Heart right ventricle (tissue), 16 donors: ENCODE results near the gene SRSF3. TPM values are rescaled to one million over a fixed set of nuclear protein-coding genes. Genes with fewer than 3 reads are reported as not detected.
"Not testable (repeated sequence)": the region's sequence is repeated elsewhere in the genome, so short reads cannot be mapped to it uniquely, and the experiment has no call there.

ENCODE experiments used
- ATAC-seq, 8 donors: fragments of 200-7000 bp; cut with Tn5 transposase; one replicate each; pipeline ENCODE4 v1.9.1; 2020; ENCODE audit warnings: mild to moderate bottlenecking in 8 of 8, moderate library complexity in 8 of 8, moderate number of reproducible peaks in 1 of 8
- DNase-seq, 2 donors: peaks; one replicate each; pipeline ENCODE4 v3.0.0-alpha.2; 2020
- H3K27ac ChIP-seq, 10 donors: fragments of 200-600 bp; sonication (generic) in 2 of 10; one replicate each; pipeline versions ENCODE4 v1.5.0 to v1.8.0; 2020 to 2022; ENCODE audit warnings: mild to moderate bottlenecking in 3 of 10
- H3K27me3 ChIP-seq, 7 donors: fragments of 200-600 bp; one replicate each; pipeline ENCODE4 v1.8.0; 2021 to 2022; ENCODE audit warnings: mild to moderate bottlenecking in 2 of 7
- H3K36me3 ChIP-seq, 9 donors: fragments of 200-600 bp; sonication (generic) in 1 of 9; one replicate each; pipeline versions ENCODE4 v1.5.0 to v1.8.0; 2020 to 2022; ENCODE audit warnings: mild to moderate bottlenecking in 2 of 9
- H3K4me1 ChIP-seq, 9 donors: fragments of 200-600 bp; sonication (generic) in 1 of 9; one replicate each; pipeline versions ENCODE4 v1.5.0 to v1.8.0; 2020 to 2022; ENCODE audit warnings: mild to moderate bottlenecking in 4 of 9
- H3K4me3 ChIP-seq, 10 donors: fragments of 200-600 bp; sonication (generic) in 2 of 10; one replicate each; pipeline versions ENCODE4 v1.5.0 to v1.8.0; 2020 to 2022; ENCODE audit warnings: mild to moderate bottlenecking in 7 of 10, moderate library complexity in 2 of 10
- H3K9me3 ChIP-seq, 11 donors: fragments of 200-600 bp in 10 of 11; sonication (generic) in 2 of 11; one replicate each; pipeline versions ENCODE4 v1.5.0 to v1.8.0; 2013 to 2022; ENCODE audit warnings: mild to moderate bottlenecking in 2 of 11, control low read depth in 1 of 11, moderate library complexity in 1 of 11
- WGBS, 2 donors: extraction: QIAGEN DNeasy Blood & Tissue Kit; methylation state at CpG; one replicate each; pipeline ENCODE4 v1.1.7; 2013; ENCODE audit warnings: inconsistent platforms in 1 of 2; 5-methylcytosine and 5-hydroxymethylcytosine counted together
- intact Hi-C, 10 donors: fragments of 100-400 bp; cut with DNase I; formaldehyde crosslinking; loops; one replicate each; pipeline versions ENCODE4 v1.11.1 to v1.14.2; 2022
- polyA plus RNA-seq, 2 donors: library from polyadenylated mRNA; stranded (reverse); fragments of 200-250 nt; gene quantifications; one replicate each; pipeline ENCODE4 v1.2.3, GENCODE V29; 2013
- total RNA-seq, 10 donors: library from RNA; stranded (reverse); fragmentation: NEBNext Ultra II Directional in 3 of 10; extraction: Animal tissue kit (Norgen Biotek cat#: 25700) in 3 of 10; gene quantifications; one replicate each; pipeline versions ENCODE4 v1.2.1 to v1.2.4, GENCODE V29; 2021 to 2023
- TF ChIP-seq, protein P1 (sequence below), 9 donors: fragments of 200-600 bp; sonication (generic) in 2 of 9; IDR thresholded peaks; one replicate each; pipeline versions ENCODE4 v1.5.0 to v1.8.0; 2021 to 2022; ENCODE audit warnings: antibody characterized with exemption in 9 of 9, mild to moderate bottlenecking in 5 of 9, moderate library complexity in 1 of 9
- donor health status: Arrhythmogenic right ventricular cardiomyopathy.
- donor health status: ischemic (EF 13 %, LVEDD 7.1; RV severe dilation, severe dysfunction).
- donor health status: healthy with polysubstance abuse.
- donor health status: DM: no; HTN: yes; CAD: no.
- donor health status: DM: no; HTN: no; CAD: no.
- donor health status: ischemic (EF 25% LVEDD 6.9; RV normal size, moderate dysfunction).
- donor health status: ischemic (EF 25% LVEDD 5.7; RV mildly dilated, moderate dysfunction).
- donor health status: healthy.
- donor health status: DM: yes; HTN: yes; CAD: no.
- donor health status: Ischemic cardiomyopathy.
- donor health status: ischemic (EF 35%, LVEDD 5.7; RV mildly dilated, moderate dysfunction).
- donor health status: nonischemic (EF 11% LVEDD 7.7; RV severe dilation, severe dysfunction).
- donor health status: DM: yes; HTN: yes; CAD: no.
- donor health status: PGD.
- donor health status: ischemic (EF 29% LVEDD 5.4; RV normal size, mild dysfunction).
- donor health status: nonischemic (EF 23%, LVEDD 6.1; RV moderate dilation, normal function).

Gene SRSF3
- total and polyA plus RNA-seq, 12 donors = 105 to 196 (median 131) TPM

- WGBS, 2 donors = 82 to 89% methylated on average over 4 of the region's 4 CpGs
- TF ChIP-seq, protein P1, sequence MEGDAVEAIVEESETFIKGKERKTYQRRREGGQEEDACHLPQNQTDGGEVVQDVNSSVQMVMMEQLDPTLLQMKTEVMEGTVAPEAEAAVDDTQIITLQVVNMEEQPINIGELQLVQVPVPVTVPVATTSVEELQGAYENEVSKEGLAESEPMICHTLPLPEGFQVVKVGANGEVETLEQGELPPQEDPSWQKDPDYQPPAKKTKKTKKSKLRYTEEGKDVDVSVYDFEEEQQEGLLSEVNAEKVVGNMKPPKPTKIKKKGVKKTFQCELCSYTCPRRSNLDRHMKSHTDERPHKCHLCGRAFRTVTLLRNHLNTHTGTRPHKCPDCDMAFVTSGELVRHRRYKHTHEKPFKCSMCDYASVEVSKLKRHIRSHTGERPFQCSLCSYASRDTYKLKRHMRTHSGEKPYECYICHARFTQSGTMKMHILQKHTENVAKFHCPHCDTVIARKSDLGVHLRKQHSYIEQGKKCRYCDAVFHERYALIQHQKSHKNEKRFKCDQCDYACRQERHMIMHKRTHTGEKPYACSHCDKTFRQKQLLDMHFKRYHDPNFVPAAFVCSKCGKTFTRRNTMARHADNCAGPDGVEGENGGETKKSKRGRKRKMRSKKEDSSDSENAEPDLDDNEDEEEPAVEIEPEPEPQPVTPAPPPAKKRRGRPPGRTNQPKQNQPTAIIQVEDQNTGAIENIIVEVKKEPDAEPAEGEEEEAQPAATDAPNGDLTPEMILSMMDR (IDR thresholded peaks at IDR 0.05) = no peak
These were observed 22.8 kb upstream of the SRSF3 start for GRCh38 chr6:36571122-36572043.

DNA sequence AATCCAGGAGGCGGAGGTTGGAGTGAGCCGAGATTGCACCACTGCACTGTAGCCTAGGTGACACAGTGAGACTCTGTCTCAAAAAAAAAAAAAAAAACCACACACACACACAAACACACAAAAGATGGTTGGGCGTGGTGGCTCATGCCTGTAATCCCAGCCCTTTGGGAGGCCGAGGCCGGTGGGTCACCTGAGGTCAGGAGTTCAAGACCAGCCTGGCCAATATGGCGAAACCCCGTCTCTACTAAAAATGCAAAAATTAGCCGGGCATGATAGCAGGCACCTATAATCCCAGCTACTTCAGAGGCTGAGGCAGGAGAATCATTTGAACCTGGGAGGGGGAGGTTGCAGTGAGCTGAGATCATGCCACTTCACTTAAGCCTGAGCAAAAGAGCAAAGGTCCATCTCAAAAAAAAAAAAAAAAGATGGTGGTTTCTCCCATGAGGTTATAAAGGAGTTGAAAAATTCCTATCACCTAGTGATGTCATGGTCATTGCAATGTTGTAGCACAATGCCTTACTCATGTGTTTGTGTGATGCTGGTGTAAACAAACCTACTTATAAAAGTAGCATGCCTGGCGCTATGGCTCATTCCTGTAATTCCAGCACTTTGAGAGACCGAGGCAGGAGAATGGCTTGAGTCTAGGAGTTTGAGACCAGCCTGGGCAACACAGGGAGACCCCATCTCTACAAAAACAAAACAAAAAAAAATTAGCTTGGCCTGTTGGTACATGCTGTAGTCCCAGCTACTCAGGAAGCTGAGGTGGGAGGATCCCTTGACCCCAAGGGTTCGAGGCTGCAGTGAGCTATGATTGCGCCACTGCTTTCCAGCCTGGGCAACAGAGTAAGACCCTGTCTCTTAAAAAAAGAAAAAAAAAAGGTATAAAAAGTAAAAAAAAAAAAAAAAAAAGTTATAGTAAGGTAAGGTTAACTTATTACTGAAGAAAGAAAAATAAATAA, 21.5 kb upstream of the SRSF3 start:
- H3K36me3 ChIP-seq, H3K4me3 ChIP-seq, H3K4me1 ChIP-seq, intact Hi-C loops, DNase-seq, ATAC-seq, H3K27ac ChIP-seq, H3K27me3 ChIP-seq: not testable (repeated sequence)
- peaks cover 0 to 13% (median 0%) of the 10 kb centered on the region in 11 donors for H3K9me3 ChIP-seq
- WGBS, 2 donors = 95 to 96% methylated on average over 12 of the region's 12 CpGs

More at GRCh38 chr6:36571122-36572043, 22.8 kb upstream of the SRSF3 start:
- intact Hi-C loops = no loop called here
- Histone ChIP-seq H3K36me3 (no peaks in the 10 kb centered on the region), H3K27me3 (no peaks in the 10 kb centered on the region), H3K9me3 (peaks cover 0 to 13% (median 0%) of the 10 kb centered on the region in 11 donors), H3K4me1 (no peaks in the 10 kb centered on the region), H3K27ac (no peak overlapping the region), H3K4me3 (no peak overlapping the region)
- ATAC-seq = no peak
- no peak for DNase-seq

DNA sequence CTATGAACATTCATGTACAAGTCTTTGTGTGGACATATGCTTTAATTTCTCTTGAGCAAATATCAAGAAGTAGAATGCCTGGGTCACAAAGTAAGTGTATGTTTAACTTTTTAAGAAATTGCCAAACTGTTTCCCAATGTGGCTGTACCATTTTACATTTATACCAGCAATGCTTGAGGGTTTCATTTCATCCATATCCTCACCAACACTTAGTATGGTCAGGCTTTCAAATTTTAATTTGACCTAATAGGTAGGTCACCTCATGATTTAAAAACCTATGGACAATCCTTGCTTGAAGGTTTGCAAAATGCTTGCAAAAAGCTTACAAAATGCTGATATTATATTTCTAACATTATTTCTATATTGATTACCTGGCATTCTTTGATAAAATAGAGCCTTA, 19.5 kb upstream of the SRSF3 start:
- DNase-seq = no peak
- no peaks in the 10 kb centered on the region for H3K27me3 ChIP-seq

DNA sequence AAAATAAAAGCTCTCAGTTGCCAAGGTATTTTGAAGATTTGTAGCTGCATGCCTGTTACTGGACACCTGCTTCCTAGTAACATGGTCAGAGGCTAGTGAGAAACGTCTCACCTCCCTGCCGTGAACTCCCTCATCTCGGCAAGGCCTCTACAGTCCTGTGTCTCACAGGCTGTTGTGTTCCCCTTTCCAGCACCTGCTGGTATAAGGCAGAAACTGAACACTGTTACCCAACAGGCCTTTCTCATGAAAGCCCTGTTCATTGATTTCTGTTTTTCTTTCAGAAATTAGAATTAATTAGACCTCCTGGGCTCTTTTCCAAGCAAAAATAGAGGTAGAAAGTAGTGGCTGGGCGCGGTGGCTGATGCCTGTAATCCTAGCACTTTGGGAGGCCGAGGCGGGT, 17.6 kb upstream of the SRSF3 start:
- ATAC-seq (no peak), DNase-seq (no peak)
- Histone ChIP-seq H3K27ac (no peak overlapping the region), H3K36me3 (no peaks in the 10 kb centered on the region), H3K9me3 (peaks cover 0 to 6% (median 0%) of the 10 kb centered on the region in 11 donors), H3K4me3 (no peak overlapping the region), H3K4me1 (peaks cover 0 to 16% (median 13%) of the 10 kb centered on the region in 9 donors), H3K27me3 (no peaks in the 10 kb centered on the region)
- intact Hi-C loops = no loop called here
- 91 to 93% methylated on average over 7 of the region's 7 CpGs for WGBS, 2 donors
- TF ChIP-seq, protein P1 (IDR thresholded peaks at IDR 0.05) = no peak

More for the DNA sequence above, 19.5 kb upstream of the SRSF3 start:
- TF ChIP-seq, protein P1 (IDR thresholded peaks at IDR 0.05) = no peak
- intact Hi-C loops = no loop called here
- Histone ChIP-seq H3K27ac (no peak overlapping the region), H3K36me3 (no peaks in the 10 kb centered on the region), H3K4me1 (peaks cover 0 to 9% (median 7%) of the 10 kb centered on the region in 9 donors), H3K4me3 (no peak overlapping the region), H3K9me3 (peaks cover 0 to 13% (median 0%) of the 10 kb centered on the region in 11 donors)
- no peak for ATAC-seq
